Activated CD4-positive, alpha-beta T cell treated with anti-CD3 and anti-CD28 coated beads, Interleukin-10, Interleukin-2, amounts not matched to agents 100 ng/mL and 50 ng/mL, durations not matched to agents 16 hours and 8 hours (primary cell): ENCODE measurements around the gene ZNF227.
"Not testable (repeated sequence)": the region's sequence is repeated elsewhere in the genome, so short reads cannot be mapped to it uniquely, and the experiment has no call there.

Experiments used
- DNase-seq: peaks from one replicate; pipeline ENCODE4 v3.0.0-alpha.2; 2020

Gene ZNF227

GRCh38 chr19:44212250-44212865 is at the start of gene ZNF227:
TSS of gene ZNF227 (plus strand) at chr19:44212532. CDS start at chr19:44217793, 5,261 bp downstream.
- peak; percentile 88 for DNase-seq

DNA sequence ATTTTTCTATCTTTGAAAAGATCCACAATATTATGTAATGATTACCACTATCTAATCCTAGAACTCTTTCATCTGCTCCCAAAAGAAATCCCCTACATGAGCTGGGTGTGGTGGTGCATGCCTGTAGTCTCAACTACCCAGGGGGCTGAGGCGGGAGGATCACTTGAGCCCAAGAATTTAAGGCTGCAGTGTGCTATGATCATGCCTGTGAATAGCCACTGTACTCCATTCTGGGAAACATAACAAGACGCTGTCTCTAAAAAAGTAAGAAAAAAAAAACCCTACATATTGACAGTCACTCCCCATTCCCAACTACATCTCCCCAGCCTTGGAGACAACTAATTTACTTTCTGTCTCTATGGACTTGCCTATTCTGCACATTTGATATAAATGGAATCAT is 48.5 kb upstream of the ZNF227 start:
- DNase-seq = no peak

- no peak for DNase-seq
Observed at GRCh38 chr19:44164327-44164672, 48.0 kb upstream of the ZNF227 start.

DNA sequence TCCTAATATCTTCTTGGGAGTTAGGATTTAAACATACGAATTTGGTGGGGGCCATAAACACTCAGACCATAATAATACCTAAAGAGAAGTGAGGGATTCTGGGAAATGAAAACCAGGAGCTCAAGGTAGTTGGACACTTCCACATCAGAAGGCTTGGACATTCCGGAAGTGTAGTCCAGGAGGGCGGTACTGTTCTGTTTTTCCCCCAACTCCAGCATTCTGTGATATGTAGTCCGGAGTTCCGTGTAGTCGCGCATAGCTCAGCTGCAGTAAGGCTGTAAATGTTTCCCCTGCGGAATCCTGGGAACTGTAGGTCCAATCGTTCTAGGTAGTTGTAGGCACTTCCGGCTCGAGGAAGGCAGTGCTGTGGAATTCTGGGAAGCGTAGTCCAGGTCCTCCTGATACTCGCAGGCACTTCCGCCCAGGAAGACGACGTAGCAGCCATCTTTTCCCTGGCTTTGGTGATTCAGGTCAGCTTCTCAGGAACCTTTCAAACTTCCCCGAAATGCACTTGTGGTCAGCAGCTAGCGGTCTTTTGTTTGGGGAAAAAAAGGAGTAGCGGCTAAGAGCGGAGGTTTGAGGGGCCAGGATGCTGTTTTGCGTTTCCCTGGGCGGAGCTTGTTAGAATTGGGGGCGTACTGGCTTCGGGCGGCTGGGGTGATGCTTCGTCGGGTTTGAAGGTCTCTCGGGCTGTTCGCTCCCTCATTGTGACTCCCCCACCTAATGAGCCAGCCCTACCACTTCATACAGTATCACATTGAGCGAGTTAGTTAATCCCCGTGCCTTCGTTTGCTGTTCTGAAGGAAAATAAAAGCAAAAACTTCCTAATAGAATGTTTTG is 47.4 kb upstream of the ZNF227 start, which contains the start of gene ZNF226:
Gene ZNF226 (plus strand): TSS at position 428 of the 840 bp plus-strand sequence. CDS start 4,981 bp downstream, outside the sequence.
- DNase-seq = peak; percentile 91

DNA sequence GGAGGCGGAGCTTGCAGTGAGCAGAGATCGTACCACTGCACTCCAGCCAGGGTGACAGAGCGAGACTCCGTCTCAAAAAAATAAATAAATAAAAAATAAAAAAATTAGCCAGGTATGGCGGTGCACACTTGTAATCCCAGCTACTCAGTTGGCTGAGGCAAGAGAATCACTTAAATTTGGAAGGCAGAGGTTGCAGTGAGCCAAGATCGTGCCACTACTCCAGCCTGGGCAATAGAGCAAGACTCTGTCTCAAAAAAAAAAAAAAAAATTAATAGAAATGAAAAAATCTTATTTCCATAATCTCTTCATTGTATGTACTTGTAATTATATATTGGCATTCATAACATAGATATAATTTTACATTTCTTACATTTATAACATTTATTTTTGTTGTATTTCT is 41.7 kb upstream of the ZNF227 start:
- not testable (repeated sequence) for DNase-seq

DNA sequence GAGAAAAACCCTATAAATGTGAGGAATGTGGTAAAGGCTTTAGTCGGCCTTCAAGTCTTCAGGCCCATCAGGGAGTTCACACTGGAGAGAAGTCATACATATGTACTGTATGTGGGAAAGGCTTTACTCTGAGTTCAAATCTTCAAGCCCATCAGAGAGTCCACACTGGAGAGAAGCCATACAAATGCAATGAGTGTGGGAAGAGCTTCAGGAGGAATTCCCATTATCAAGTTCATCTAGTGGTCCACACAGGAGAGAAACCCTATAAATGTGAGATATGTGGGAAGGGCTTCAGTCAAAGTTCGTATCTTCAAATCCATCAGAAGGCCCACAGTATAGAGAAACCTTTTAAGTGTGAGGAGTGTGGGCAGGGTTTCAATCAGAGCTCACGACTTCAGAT is 35.7 kb upstream of the ZNF227 start:
- no peak for DNase-seq

GRCh38 chr19:44180968-44181367 is 31.4 kb upstream of the ZNF227 start:
- no peak for DNase-seq

- DNase-seq = no peak
Observed at GRCh38 chr19:44182145-44182544, 30.2 kb upstream of the ZNF227 start.

DNA sequence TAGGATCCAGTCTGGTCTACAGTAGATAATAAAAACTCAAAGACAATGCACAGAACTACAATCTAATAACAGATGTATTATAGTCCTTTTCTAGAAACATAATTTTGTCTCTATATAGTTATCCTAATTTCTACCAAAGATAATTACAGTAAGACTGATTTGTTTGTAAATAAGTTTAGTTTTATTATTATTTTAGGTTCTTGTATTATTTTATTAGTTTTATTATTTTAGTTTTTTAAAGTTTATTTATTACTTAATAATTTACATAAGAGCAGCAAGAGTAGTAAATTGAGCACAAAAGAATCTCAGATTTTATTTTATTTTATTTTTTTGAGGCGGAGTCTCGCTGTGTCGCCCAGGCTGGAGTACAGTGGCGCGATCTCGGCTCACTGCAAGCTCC is 22.3 kb upstream of the ZNF227 start:
- no peak for DNase-seq

DNA sequence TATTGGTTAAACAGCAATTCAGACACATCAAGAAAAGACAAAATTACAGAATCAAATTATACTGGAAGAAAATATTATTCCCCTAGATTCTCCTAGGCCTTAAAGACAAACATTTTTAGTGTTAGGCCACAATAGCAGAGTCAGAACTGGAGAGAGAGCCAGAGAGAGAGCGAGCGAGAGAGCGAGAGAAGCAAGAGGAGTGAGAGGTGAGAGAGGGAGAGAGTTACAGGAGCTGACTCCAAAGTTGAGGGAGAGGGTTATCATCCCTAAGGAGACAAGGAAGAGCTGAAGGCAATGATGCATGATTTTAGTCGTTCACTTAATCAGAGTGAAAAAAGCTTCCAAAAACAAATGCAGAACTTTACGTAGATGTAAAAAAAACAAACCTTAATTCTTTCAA is 20.2 kb upstream of the ZNF227 start:
- no peak for DNase-seq

GRCh38 chr19:44196772-44197171 is 15.6 kb upstream of the ZNF227 start:
- no peak for DNase-seq

DNA sequence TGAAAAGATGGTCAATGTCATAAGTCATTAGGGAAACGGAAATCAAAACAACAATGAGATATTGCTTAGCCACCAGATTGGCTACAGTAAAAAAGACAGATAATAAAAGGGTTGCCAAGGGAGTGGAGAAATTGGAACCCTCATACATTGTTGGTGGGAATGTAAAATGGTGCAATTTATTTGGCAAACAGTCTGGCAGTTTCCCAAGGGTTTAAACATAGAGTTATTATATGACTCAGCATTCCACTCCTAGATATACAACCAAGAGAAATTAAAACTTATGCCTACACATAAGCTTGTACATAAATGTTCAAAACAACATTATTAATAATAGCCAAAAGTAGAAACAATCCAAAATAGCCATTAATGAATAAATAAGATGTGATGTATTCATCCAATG is 9.9 kb upstream of the ZNF227 start:
- no peak for DNase-seq

DNA sequence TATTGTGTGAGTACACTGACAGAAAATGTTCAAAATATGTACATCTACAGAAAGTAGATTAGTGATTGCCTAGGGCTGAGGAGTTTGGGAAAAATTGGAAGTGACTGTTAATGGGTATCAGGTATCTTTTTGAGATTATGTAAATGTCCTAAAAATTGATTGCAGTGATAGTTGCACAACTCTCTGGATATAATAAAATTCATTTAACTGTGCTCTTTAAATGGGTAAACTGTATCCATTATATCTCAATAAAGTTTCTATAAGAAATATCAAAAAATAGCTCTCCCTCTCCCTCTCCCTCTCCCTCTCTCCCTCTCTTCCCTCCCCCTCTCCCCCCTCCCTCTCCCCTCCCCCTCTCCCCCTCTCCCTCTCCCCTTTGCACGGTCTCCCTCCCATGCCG is 9.4 kb upstream of the ZNF227 start:
- no peak for DNase-seq

DNA sequence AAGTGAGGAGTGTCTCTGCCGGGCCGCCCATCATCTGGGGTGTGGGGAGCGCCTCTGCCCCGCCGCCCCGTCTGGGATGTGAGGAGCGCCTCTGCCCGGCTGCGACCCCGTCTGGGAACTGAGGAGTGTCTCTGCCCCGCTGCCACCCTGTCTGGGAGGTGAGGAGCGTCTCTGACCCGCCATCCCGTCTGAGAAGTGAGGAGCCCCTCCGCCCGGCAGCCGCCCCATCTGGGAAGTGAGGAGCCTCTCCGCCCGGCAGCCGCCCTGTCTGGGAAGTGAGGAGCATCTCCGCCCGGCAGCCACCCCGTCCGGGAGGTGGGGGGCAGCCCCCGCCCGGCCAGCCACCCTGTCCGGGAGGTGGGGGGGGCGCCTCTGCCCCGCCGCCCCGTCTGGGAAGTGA is 8.5 kb upstream of the ZNF227 start:
- not testable (repeated sequence) for DNase-seq

DNA sequence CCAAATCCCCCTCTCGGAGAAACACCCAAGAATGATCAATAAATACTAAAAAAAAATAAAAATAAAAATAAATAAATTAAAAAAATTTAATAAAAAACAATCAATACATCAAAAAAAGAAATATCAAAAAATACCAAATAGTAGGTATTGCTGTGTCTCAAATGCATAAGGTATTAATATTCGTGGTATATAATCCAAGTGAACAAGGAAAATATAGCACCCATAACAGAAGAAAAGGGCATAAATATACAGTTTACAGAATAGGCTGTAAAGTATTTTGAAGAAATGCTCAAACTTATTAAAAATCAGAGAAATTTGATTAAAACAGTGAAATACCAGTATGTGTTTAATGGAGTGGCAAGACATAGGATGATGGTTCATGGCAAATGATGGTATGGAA is 7.6 kb upstream of the ZNF227 start:
- no peak for DNase-seq

GRCh38 chr19:44207126-44207803 is 5.1 kb upstream of the ZNF227 start:
- peak; percentile 91 for DNase-seq

GRCh38 chr19:44212866-44213346 is 574 bp downstream of the ZNF227 start:
- peak; percentile 11 for DNase-seq

DNA sequence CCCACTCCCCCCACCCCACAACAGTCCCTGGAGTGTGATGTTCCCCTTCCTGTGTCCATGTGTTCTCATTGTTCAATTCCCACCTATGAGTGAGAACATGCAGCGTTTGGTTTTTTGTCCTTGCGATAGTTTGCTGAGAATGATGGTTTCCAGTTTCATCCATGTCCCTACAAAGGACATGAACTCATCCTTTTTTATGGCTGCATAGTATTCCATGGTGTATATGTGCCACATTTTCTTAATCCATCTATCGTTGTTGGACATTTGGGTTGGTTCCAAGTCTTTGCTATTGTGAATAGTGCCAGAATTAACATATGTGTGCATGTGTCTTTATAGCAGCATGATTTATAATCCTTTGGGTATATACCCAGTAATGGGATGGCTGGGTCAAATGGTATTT is 7.6 kb downstream of the ZNF227 start:
- DNase-seq = not testable (repeated sequence)

DNA sequence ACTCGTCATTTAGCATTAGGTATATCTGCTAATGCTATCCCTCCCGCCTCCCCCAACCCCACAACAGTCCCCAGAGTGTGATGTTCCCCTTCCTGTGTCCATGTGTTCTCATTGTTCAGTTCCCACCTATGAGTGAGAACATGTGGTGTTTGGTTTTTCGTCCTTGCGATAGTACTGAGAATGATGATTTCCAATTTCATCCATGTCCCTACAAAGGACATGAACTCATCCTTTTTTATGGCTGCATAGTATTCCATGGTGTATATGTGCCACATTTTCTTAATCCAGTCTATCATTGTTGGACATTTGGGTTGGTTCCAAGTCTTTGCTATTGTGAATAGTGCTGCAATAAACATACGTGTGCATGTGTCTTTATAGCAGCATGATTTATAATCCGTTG is 8.4 kb downstream of the ZNF227 start:
- DNase-seq = not testable (repeated sequence)

DNA sequence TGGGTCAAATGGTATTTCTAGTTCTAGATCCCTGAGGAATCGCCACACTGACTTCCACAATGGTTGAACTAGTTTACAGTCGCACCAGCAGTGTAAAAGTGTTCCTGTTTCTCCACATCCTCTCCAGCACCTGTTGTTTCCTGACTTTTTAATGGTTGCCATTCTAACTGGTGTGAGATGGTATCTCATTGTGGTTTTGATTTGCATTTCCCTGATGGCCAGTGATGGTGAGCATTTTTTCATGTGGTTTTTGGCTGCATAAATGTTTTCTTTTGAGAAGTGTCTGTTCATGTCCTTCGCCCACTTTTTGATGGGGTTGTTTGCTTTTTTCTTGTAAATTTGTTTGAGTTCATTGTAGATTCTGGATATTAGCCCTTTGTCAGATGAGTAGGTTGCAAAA is 9.0 kb downstream of the ZNF227 start:
- DNase-seq = not testable (repeated sequence)

DNA sequence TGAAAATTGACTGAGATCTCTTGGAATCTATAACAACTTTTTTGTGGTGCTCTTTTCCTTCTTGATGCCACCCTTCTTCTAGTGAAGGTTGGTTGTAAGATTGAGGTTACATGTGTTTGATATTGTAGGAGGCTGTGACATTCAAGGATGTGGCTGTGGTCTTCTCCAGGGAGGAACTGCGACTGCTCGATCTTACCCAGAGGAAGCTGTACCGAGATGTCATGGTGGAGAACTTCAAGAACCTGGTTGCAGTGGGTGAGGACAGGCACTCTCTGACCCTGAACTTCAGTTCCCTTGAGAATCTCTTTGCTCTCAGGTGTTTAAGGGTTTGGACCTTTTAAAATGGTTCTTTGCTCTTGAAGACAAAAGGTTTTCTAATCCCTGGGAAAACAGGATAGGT is 16.0 kb downstream of the ZNF227 start:
- DNase-seq = no peak

- no peak for DNase-seq
Observed at GRCh38 chr19:44232867-44233266, 20.5 kb downstream of the ZNF227 start.

- no peak for DNase-seq
Observed at GRCh38 chr19:44236384-44236783, 24.1 kb downstream of the ZNF227 start.

DNA sequence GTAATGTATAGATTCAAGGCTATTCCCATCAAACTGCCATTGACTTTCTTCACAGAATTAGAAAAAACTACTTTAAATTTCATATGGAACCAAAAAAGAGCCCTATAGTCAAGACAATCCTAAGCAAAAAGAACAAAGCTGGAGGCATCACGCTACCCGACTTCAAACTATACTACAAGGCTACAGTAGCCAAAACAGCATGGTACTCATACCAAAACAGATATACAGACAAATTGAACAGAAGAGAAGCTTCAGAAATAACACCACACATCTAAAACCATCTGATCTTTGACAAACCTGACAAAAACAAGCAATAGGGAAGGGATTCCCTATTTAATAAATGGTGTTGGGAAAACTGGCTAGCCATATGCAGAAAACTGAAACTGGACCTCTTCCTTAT is 40.0 kb downstream of the ZNF227 start:
- DNase-seq = not testable (repeated sequence)
